ENCODE measurements around the gene IPO5.

Gene IPO5

DNA sequence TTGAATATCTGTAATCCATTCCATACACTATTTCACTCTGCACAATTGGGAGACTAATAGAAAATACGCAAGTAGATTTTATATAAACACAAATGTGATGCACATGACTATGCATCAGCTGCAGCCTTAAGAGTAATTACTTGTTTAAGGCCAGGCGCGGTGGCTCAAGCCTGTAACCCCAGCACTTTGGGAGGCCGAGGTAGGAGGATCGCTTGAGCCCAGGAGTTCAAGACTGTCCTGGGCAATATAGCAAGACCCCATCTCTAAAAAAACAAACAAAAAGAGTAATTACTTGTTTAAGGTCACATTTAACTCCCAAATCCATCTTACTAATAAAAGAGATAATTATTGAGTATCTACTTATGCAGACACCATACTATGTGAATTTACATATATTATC lies 18.0 kb downstream of the IPO5 start:
- H3K4me2 ChIP-seq (ENCODE audit: low read length, poor library complexity, severe bottlenecking): no peak overlapping the region
- no peak overlapping the region for H3K14ac ChIP-seq (ENCODE audit: low read length in 2 of 2)
- no peak overlapping the region for H2BK5ac ChIP-seq (ENCODE audit: low read depth, low read length, poor library complexity, severe bottlenecking)
- H3K36me3 ChIP-seq (ENCODE audit: control insufficient read depth in 1 of 2, insufficient read depth in 2 of 2, low read depth in 1 of 2, low read length in 2 of 2): no peaks in the 10 kb centered on the region
- 96% methylated on average over 4 of the region's 5 CpGs for WGBS
- DNase-seq: no peak
- no peak overlapping the region for H4K91ac ChIP-seq (ENCODE audit: low read length)
- no peak overlapping the region for H3K18ac ChIP-seq (ENCODE audit: low read depth in 1 of 2, low read length in 2 of 2)
- H3K4me1 ChIP-seq (ENCODE audit: control insufficient read depth, insufficient read depth, low read depth, low read length): no peaks in the 10 kb centered on the region
- H3K23ac ChIP-seq (ENCODE audit: low read length in 2 of 2): no peak overlapping the region
- no peak overlapping the region for H3K9ac ChIP-seq (ENCODE audit: low read length)
- H3K27me3 ChIP-seq (ENCODE audit: control insufficient read depth in 1 of 2, insufficient read depth in 1 of 2, low read length in 2 of 2): no peaks in the 10 kb centered on the region
- no peaks in the 10 kb centered on the region for H3K9me3 ChIP-seq (ENCODE audit: control insufficient read depth, low read length)
- H3K4me3 ChIP-seq (ENCODE audit: insufficient read depth in 1 of 2, low read depth in 1 of 2, low read length in 2 of 2): no peak overlapping the region
- no peak overlapping the region for H2AK5ac ChIP-seq (ENCODE audit: low read length, severe bottlenecking)
- H4K8ac ChIP-seq (ENCODE audit: low read length): no peak overlapping the region
- H2BK120ac ChIP-seq (ENCODE audit: low read depth, low read length): no peak overlapping the region
- no peaks in the 10 kb centered on the region for H3K79me1 ChIP-seq (replicated peaks; ENCODE audit: low read length, poor library complexity, severe bottlenecking)
- no peak overlapping the region for H3K27ac ChIP-seq (ENCODE audit: low read length, poor library complexity, severe bottlenecking)
- H2BK15ac ChIP-seq (ENCODE audit: low read depth, poor library complexity, severe bottlenecking): no peak overlapping the region
- H2BK12ac ChIP-seq (ENCODE audit: low read length in 2 of 2): no peak overlapping the region
- no peak overlapping the region for H2AFZ ChIP-seq (ENCODE audit: low read depth, low read length)
- H3K4ac ChIP-seq (ENCODE audit: low read depth in 1 of 2, low read length in 2 of 2): no peak overlapping the region

DNA sequence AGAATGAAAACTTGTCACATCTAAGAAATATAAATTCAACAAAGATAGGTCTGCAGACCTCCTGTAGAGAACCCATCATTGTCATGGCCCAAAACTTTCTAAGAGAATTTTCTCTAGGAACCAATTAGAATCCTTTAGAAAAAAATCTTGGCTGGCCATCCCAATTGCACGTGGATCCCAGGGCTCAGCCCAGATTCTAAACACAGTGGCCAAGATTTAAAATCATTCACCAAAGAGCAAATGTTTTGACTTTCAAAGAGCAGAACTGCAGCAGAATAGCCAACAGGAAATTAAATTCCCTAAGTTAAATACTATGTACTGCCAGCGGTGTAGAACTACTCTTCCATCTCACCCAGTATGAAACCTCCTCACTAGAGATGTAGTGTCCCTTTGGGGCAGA lies 21.3 kb downstream of the IPO5 start:
- Histone ChIP-seq H3K4me2 (ENCODE audit: low read length, poor library complexity, severe bottlenecking) (no peak overlapping the region), H4K8ac (ENCODE audit: low read length) (no peak overlapping the region)

DNA sequence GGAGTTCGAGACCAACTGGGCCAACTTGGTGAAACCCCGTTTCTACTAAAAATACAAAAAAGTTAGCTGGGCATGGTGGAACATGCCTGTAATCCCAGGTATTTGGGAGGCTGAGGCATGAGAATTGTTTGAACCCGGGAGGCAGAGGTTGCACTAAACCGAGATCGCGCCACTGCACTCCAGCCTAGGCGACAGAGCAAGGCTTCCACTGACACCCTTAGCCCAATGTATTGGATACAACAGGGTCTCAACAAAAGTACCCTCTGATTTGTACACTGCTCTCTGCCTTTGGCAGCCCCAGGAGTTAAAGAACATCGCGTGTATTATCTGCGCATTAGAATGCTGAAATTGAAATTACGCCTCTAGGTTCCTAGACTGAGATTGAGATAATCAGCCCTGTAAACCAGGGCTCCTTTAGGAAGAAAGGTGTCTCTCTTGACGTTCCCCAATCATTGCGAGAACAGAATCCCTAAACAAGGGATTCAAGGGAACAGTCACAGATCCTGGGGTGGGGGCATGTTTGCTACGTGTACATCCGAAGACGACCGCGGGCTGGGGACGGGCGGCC lies 21.9 kb downstream of the IPO5 start:
- no peaks in the 10 kb centered on the region for H3K79me1 ChIP-seq (replicated peaks; ENCODE audit: low read length, poor library complexity, severe bottlenecking)
- H4K91ac ChIP-seq (ENCODE audit: low read length): peak overlapping the region; percentile 68
- H3K14ac ChIP-seq (ENCODE audit: low read length in 2 of 2): no peak overlapping the region
- no peak overlapping the region for H3K4ac ChIP-seq (ENCODE audit: low read depth in 1 of 2, low read length in 2 of 2)
- peak overlapping the region; percentile 95 for H4K8ac ChIP-seq (ENCODE audit: low read length)
- H3K18ac ChIP-seq (ENCODE audit: low read depth in 1 of 2, low read length in 2 of 2): peak overlapping the region; percentile 41 to 92
- 20% methylated on average over 19 of the region's 20 CpGs for WGBS
- peak overlapping the region; percentile 78 to 89 for H3K4me3 ChIP-seq (ENCODE audit: insufficient read depth in 1 of 2, low read depth in 1 of 2, low read length in 2 of 2)
- no peak overlapping the region for H2BK12ac ChIP-seq (ENCODE audit: low read length in 2 of 2)
- peak overlapping the region; percentile 15 for H2AK5ac ChIP-seq (ENCODE audit: low read length, severe bottlenecking)
- H3K4me2 ChIP-seq (ENCODE audit: low read length, poor library complexity, severe bottlenecking): peak overlapping the region; percentile 76
- H2AFZ ChIP-seq (ENCODE audit: low read depth, low read length): peak overlapping the region; percentile 89
- no peaks in the 10 kb centered on the region for H3K27me3 ChIP-seq (ENCODE audit: control insufficient read depth in 1 of 2, insufficient read depth in 1 of 2, low read length in 2 of 2)
- DNase-seq: no peak
- peak overlapping the region; percentile 79 for H2BK120ac ChIP-seq (ENCODE audit: low read depth, low read length)
- H3K9ac ChIP-seq (ENCODE audit: low read length): peak overlapping the region; percentile 91
- no peak overlapping the region for H2BK5ac ChIP-seq (ENCODE audit: low read depth, low read length, poor library complexity, severe bottlenecking)
- peak overlapping the region; percentile 44 for H3K27ac ChIP-seq (ENCODE audit: low read length, poor library complexity, severe bottlenecking)
- H3K36me3 ChIP-seq (ENCODE audit: control insufficient read depth in 1 of 2, insufficient read depth in 2 of 2, low read depth in 1 of 2, low read length in 2 of 2): peaks cover 0 to 8% of the 10 kb centered on the region in 2 experiments
- no peaks in the 10 kb centered on the region for H3K9me3 ChIP-seq (ENCODE audit: control insufficient read depth, low read length)
- H2BK15ac ChIP-seq (ENCODE audit: low read depth, poor library complexity, severe bottlenecking): no peak overlapping the region
- H3K23ac ChIP-seq (ENCODE audit: low read length in 2 of 2): no peak overlapping the region
- H3K4me1 ChIP-seq (ENCODE audit: control insufficient read depth, insufficient read depth, low read depth, low read length): no peaks in the 10 kb centered on the region

More for the DNA sequence above, 21.3 kb downstream of the IPO5 start:
- Histone ChIP-seq H3K9me3 (ENCODE audit: control insufficient read depth, low read length) (no peaks in the 10 kb centered on the region), H2BK120ac (ENCODE audit: low read depth, low read length) (no peak overlapping the region), H3K4me1 (ENCODE audit: control insufficient read depth, insufficient read depth, low read depth, low read length) (no peaks in the 10 kb centered on the region), H3K14ac (ENCODE audit: low read length in 2 of 2) (no peak overlapping the region), H2BK15ac (ENCODE audit: low read depth, poor library complexity, severe bottlenecking) (no peak overlapping the region), H4K91ac (ENCODE audit: low read length) (no peak overlapping the region), H3K27me3 (ENCODE audit: control insufficient read depth in 1 of 2, insufficient read depth in 1 of 2, low read length in 2 of 2) (no peaks in the 10 kb centered on the region), H3K27ac (ENCODE audit: low read length, poor library complexity, severe bottlenecking) (no peak overlapping the region), H2AK5ac (ENCODE audit: low read length, severe bottlenecking) (no peak overlapping the region), H2BK12ac (ENCODE audit: low read length in 2 of 2) (no peak overlapping the region), H3K79me1 (replicated peaks; ENCODE audit: low read length, poor library complexity, severe bottlenecking) (no peaks in the 10 kb centered on the region), H2BK5ac (ENCODE audit: low read depth, low read length, poor library complexity, severe bottlenecking) (no peak overlapping the region), H3K23ac (ENCODE audit: low read length in 2 of 2) (no peak overlapping the region), H3K36me3 (ENCODE audit: control insufficient read depth in 1 of 2, insufficient read depth in 2 of 2, low read depth in 1 of 2, low read length in 2 of 2) (peaks cover 0 to 3% of the 10 kb centered on the region in 2 experiments), H3K9ac (ENCODE audit: low read length) (peak overlapping the region; percentile 39), H2AFZ (ENCODE audit: low read depth, low read length) (no peak overlapping the region), H3K4me3 (ENCODE audit: insufficient read depth in 1 of 2, low read depth in 1 of 2, low read length in 2 of 2) (no peak overlapping the region), H3K4ac (ENCODE audit: low read depth in 1 of 2, low read length in 2 of 2) (no peak overlapping the region), H3K18ac (ENCODE audit: low read depth in 1 of 2, low read length in 2 of 2) (no peak overlapping the region)
- WGBS: 39% methylated on average over 1 of the region's 2 CpGs
- DNase-seq: no peak

DNA sequence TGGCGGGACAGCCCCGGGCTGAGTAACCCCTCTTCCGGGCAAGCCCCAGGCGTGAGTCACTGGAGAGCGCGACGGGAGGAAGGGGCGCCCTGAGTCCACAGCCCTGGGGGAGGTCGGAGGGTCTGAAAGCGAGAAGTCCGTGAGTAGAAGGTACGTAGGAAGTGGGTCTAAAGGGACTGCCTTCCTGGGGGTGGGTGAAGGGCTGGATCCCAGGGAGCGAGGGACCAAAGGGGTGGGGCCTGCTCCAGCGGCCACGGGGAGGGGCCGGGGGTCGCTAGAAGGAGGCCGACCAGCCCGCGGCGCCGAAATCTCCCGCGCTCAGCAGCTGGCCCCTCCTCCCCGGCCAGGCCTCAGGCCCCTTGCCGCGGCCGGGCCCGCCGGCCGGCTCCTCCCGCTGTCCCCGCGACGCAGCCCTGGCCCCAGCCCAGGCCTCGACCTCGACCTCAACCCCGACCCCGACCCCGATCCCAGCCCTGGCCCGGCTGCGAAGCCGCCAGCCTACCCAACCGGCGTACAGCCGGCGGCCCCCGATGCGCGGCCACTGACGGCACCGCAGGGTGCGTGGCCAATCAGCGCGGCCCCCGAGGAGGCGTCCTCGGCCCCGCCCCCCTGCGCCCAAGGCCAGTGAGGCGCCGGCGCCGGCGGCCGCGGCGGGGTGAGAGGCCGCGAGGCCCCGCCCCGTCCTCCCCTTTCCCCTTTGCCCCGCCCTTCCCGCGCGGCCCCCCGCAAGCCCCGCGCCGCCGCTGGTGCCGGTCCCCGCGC lies 22.6 kb downstream of the IPO5 start:
- Histone ChIP-seq H3K4me2 (ENCODE audit: low read length, poor library complexity, severe bottlenecking) (peak overlapping the region; percentile 76), H3K23ac (ENCODE audit: low read length in 2 of 2) (no peak overlapping the region), H2AK5ac (ENCODE audit: low read length, severe bottlenecking) (no peak overlapping the region), H4K8ac (ENCODE audit: low read length) (peak overlapping the region; percentile 95), H2BK15ac (ENCODE audit: low read depth, poor library complexity, severe bottlenecking) (peak overlapping the region; percentile 90), H2BK5ac (ENCODE audit: low read depth, low read length, poor library complexity, severe bottlenecking) (no peak overlapping the region), H2BK12ac (ENCODE audit: low read length in 2 of 2) (peak overlapping the region; percentile 23 to 67), H2AFZ (ENCODE audit: low read depth, low read length) (peak overlapping the region; percentile 89), H3K36me3 (ENCODE audit: control insufficient read depth in 1 of 2, insufficient read depth in 2 of 2, low read depth in 1 of 2, low read length in 2 of 2) (peaks cover 0 to 8% of the 10 kb centered on the region in 2 experiments), H3K4ac (ENCODE audit: low read depth in 1 of 2, low read length in 2 of 2) (peak overlapping the region; percentile 89 to 94), H2BK120ac (ENCODE audit: low read depth, low read length) (peak overlapping the region; percentile 61), H3K4me3 (ENCODE audit: insufficient read depth in 1 of 2, low read depth in 1 of 2, low read length in 2 of 2) (peak overlapping the region; percentile 89 to 90), H3K14ac (ENCODE audit: low read length in 2 of 2) (no peak overlapping the region), H3K27me3 (ENCODE audit: control insufficient read depth in 1 of 2, insufficient read depth in 1 of 2, low read length in 2 of 2) (no peaks in the 10 kb centered on the region), H4K91ac (ENCODE audit: low read length) (peak overlapping the region; percentile 90), H3K27ac (ENCODE audit: low read length, poor library complexity, severe bottlenecking) (peak overlapping the region; percentile 44), H3K4me1 (ENCODE audit: control insufficient read depth, insufficient read depth, low read depth, low read length) (no peaks in the 10 kb centered on the region), H3K79me1 (replicated peaks; ENCODE audit: low read length, poor library complexity, severe bottlenecking) (no peaks in the 10 kb centered on the region), H3K9ac (ENCODE audit: low read length) (peak overlapping the region; percentile 96), H3K18ac (ENCODE audit: low read depth in 1 of 2, low read length in 2 of 2) (peak overlapping the region; percentile 93 to 98), H3K9me3 (ENCODE audit: control insufficient read depth, low read length) (no peaks in the 10 kb centered on the region)
- DNase-seq: peak; percentile 86
- WGBS: under 1% methylated on average over 53 of the region's 84 CpGs

Measured in mesenchymal stem cell (in vitro differentiated cells and primary cell).